ENCODE measurements around the gene HAAO. TPM values are rescaled to one million over a fixed set of nuclear protein-coding genes. Genes with fewer than 3 reads are reported as not detected.

The HAAO gene
- total RNA-seq, 4 donors from 2014 or later: 0.61 to 10.5 (median 5.2) TPM

- intact Hi-C loops (cut with DNase I): no loop called here
- no peak for DNase-seq
- WGBS, 2 donors: 80 to 92% methylated on average over 7 to 9 of the region's 9 CpGs
These were observed 8.9 kb downstream of the HAAO start for GRCh38 chr2:42783511-42783910.

GRCh38 chr2:42781181-42781580 lies 11.2 kb downstream of the HAAO start:
- Histone ChIP-seq H3K27ac (no peak overlapping the region), H3K27me3 (no peaks in the 10 kb centered on the region), H3K4me3 (no peak overlapping the region), H3K4me1 (peaks cover 0 to 8% (median 0%) of the 10 kb centered on the region in 3 donors), H3K9me3 (no peaks in the 10 kb centered on the region), H3K36me3 (peaks cover 0 to 25% (median 0%) of the 10 kb centered on the region in 3 donors)
- no peak for DNase-seq
- 67 to 93% methylated on average over 1 of the region's 1 CpG for WGBS, 2 donors
- no peak for TF ChIP-seq POLR2A (IDR thresholded peaks at IDR 0.05)
- TF ChIP-seq, protein P1, sequence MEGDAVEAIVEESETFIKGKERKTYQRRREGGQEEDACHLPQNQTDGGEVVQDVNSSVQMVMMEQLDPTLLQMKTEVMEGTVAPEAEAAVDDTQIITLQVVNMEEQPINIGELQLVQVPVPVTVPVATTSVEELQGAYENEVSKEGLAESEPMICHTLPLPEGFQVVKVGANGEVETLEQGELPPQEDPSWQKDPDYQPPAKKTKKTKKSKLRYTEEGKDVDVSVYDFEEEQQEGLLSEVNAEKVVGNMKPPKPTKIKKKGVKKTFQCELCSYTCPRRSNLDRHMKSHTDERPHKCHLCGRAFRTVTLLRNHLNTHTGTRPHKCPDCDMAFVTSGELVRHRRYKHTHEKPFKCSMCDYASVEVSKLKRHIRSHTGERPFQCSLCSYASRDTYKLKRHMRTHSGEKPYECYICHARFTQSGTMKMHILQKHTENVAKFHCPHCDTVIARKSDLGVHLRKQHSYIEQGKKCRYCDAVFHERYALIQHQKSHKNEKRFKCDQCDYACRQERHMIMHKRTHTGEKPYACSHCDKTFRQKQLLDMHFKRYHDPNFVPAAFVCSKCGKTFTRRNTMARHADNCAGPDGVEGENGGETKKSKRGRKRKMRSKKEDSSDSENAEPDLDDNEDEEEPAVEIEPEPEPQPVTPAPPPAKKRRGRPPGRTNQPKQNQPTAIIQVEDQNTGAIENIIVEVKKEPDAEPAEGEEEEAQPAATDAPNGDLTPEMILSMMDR (IDR thresholded peaks at IDR 0.05): no peak
- intact Hi-C loops (cut with DNase I): no loop called here

More at GRCh38 chr2:42783511-42783910, 8.9 kb downstream of the HAAO start:
- no peak for TF ChIP-seq POLR2A (IDR thresholded peaks at IDR 0.05)
- TF ChIP-seq, protein P1 (IDR thresholded peaks at IDR 0.05): no peak
- no peak overlapping the region for H3K27ac ChIP-seq
- H3K27me3 ChIP-seq: no peaks in the 10 kb centered on the region
- H3K4me3 ChIP-seq: no peak overlapping the region
- H3K9me3 ChIP-seq: no peaks in the 10 kb centered on the region
- peaks cover 0 to 18% (median 4%) of the 10 kb centered on the region in 3 donors for H3K4me1 ChIP-seq
- H3K36me3 ChIP-seq: peaks cover 0 to 20% (median 0%) of the 10 kb centered on the region in 3 donors

DNA sequence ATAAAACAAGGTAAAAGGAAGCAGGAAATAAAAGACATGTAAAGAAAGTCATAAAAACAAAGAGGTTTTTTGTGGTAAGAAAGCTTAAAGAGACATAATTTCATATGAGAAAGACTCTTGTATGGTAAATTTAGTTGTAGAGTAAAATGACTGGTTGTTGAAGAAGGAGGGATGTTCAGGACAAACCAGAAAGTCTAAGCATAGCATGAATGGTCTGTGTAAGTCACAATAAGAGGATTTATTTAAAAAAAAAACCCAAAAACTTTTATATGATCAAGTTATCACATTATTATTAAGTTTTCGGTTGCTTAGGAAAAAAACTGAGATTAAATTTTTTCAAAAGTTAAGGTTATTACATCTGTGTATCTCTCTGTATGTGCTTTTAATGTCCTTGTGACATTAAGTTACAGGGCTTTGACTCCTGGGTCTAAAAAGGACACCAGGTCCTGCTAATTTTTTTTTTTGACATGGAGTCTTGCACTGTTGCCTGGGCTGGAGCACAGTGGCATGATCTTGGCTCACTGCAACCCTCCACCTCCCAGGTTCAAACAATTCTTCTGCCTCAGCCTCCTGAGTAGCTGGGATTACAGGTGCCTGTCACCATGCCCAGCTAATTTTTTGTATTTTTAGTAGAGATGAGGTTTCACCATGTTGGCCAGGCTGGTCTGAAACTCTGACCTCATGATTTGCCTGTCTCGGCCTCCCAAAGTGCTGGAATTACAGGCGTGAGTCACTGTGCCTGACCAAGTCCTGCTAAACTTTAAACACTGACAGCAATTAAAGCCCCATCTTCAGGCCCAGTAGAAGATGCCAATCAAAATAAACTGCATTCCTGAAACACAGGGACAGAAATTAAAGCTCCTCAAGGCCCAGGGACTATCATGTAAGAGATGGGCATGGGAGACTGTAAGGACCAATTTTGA lies 14.2 kb downstream of the HAAO start:
- no peak for DNase-seq
- Histone ChIP-seq H3K4me1 (no peaks in the 10 kb centered on the region), H3K36me3 (peaks cover 0 to 15% (median 0%) of the 10 kb centered on the region in 3 donors), H3K27ac (no peak overlapping the region), H3K27me3 (no peaks in the 10 kb centered on the region), H3K4me3 (no peak overlapping the region), H3K9me3 (no peaks in the 10 kb centered on the region)
- TF ChIP-seq POLR2A (IDR thresholded peaks at IDR 0.05): no peak
- TF ChIP-seq, protein P1 (IDR thresholded peaks at IDR 0.05): no peak
- intact Hi-C loops (cut with DNase I): no loop called here
- 75 to 97% methylated on average over 2 of the region's 3 CpGs for WGBS, 2 donors

- no peak overlapping the region for H3K27ac ChIP-seq
- 60 to 62% methylated on average over 3 of the region's 3 CpGs for WGBS, 2 donors
These were observed 16.6 kb downstream of the HAAO start for GRCh38 chr2:42775810-42776209.

More at GRCh38 chr2:42775810-42776209, 16.6 kb downstream of the HAAO start:
- no peaks in the 10 kb centered on the region for H3K27me3 ChIP-seq
- no peaks in the 10 kb centered on the region for H3K9me3 ChIP-seq
- no peak overlapping the region for H3K4me3 ChIP-seq
- peaks cover 0 to 8% (median 0%) of the 10 kb centered on the region in 3 donors for H3K36me3 ChIP-seq
- no peak for TF ChIP-seq POLR2A (IDR thresholded peaks at IDR 0.05)
- TF ChIP-seq, protein P1 (IDR thresholded peaks at IDR 0.05): no peak
- H3K4me1 ChIP-seq: no peaks in the 10 kb centered on the region
- intact Hi-C loops (cut with DNase I): no loop called here
- no peak for DNase-seq
